Endothelial cell of umbilical vein (primary cell): ENCODE data around the gene CADPS. TPM values are rescaled to one million over a fixed set of nuclear protein-coding genes. Genes with fewer than 3 reads are reported as not detected.

Source experiments
- BruUV-seq: library from RNA; stranded (reverse); fragments of 400-500 nt; replicated peaks from 2 replicates; lab custom pipeline; 2021; lab: Mats Ljungman, UMichigan
- CTCF ChIA-PET: fragments of 300-600, 350-600 bp; sonication (Branson Sonifier 250); formaldehyde crosslinking; loops from one replicate; lab custom pipeline; 2021; ENCODE audit warnings: antibody characterized with exemption, inconsistent platforms; lab: Charles Lee
- POLR2A ChIA-PET: fragments of 300-600, 350-600 bp; sonication (Branson Sonifier 250); formaldehyde crosslinking; loops from one replicate; lab custom pipeline; 2021; ENCODE audit warnings: antibody characterized with exemption, inconsistent platforms; lab: Charles Lee
- DNase-seq: peaks from one replicate; pipeline ENCODE4 v3.0.0-alpha.2; 2011; ENCODE audit warnings: low read depth, low spot score
- FAIRE-seq: peaks from 2 replicates; lab custom pipeline; 2011; peaks lifted over from hg19 to GRCh38; lab: Jason Lieb, UNC
- H2AFZ ChIP-seq: 2 replicates; pipeline ENCODE4 v1.6.0; 2012; ENCODE audit warnings: low read depth, low read length, control low read depth, inconsistent platforms
- H3K27ac ChIP-seq: 2 replicates; pipeline ENCODE4 v1.5.1; 2011; ENCODE audit warnings: low read depth, mild to moderate bottlenecking, control low read depth, low read length, moderate library complexity; ENCODE audit not compliant: insufficient read depth
- H3K27me3 ChIP-seq, 2 experiments: 2 replicates each; pipeline versions ENCODE4 v1.6.0 to v1.6.1; 2011; ENCODE audit warnings: low read length in 2 of 2, mixed read lengths in 1 of 2; ENCODE audit not compliant: control insufficient read depth in 2 of 2, insufficient read depth in 2 of 2
- H3K36me3 ChIP-seq, 2 experiments: 2 replicates in 1 of 2; 3 replicates in 1 of 2; pipeline ENCODE4 v1.5.1; 2011; ENCODE audit warnings: low read length in 2 of 2, mild to moderate bottlenecking in 1 of 2, moderate library complexity in 1 of 2; ENCODE audit not compliant: control insufficient read depth in 2 of 2, insufficient read depth in 2 of 2; ENCODE audit errors: extremely low read depth in 1 of 2
- H3K4me1 ChIP-seq: 3 replicates; pipeline ENCODE4 v1.5.1; 2011; ENCODE audit warnings: mild to moderate bottlenecking, low read length; ENCODE audit not compliant: control insufficient read depth, insufficient read depth; ENCODE audit errors: extremely low read depth
- H3K4me2 ChIP-seq: 2 replicates; pipeline ENCODE4 v1.6.1; 2011; ENCODE audit warnings: low read length, control low read depth, mixed read lengths; ENCODE audit not compliant: insufficient read depth
- H3K4me3 ChIP-seq, 3 experiments: fragments of 200-600 bp in 1 of 3; sonication (generic), shearing (Covaris generic) in 1 of 3; replicated peaks in 1 of 3; 2 replicates each; pipeline ENCODE4 v1.5.1; 2011 to 2016; ENCODE audit warnings: control low read depth in 3 of 3, low read length in 3 of 3, mild to moderate bottlenecking in 2 of 3, inconsistent platforms in 1 of 3, low read depth in 1 of 3, moderate library complexity in 1 of 3; ENCODE audit not compliant: insufficient read depth in 1 of 3
- H3K79me2 ChIP-seq: 2 replicates; pipeline ENCODE4 v1.6.0; 2012; ENCODE audit warnings: low read length, inconsistent platforms; ENCODE audit not compliant: control insufficient read depth, insufficient read depth
- H3K9ac ChIP-seq: replicated peaks from 2 replicates; pipeline ENCODE3; 2011; ENCODE audit warnings: low read length, control low read depth; ENCODE audit not compliant: insufficient read depth; ENCODE audit errors: extremely low read depth
- H3K9me1 ChIP-seq: replicated peaks from 3 replicates; pipeline ENCODE4 v1.6.0; 2011; ENCODE audit warnings: mild to moderate bottlenecking, low read length; ENCODE audit not compliant: control insufficient read depth, insufficient read depth; ENCODE audit errors: extremely low read depth
- H3K9me3 ChIP-seq: replicated peaks from 2 replicates; pipeline ENCODE4 v1.5.1; 2012; ENCODE audit warnings: low read length, inconsistent platforms; ENCODE audit not compliant: control insufficient read depth, insufficient read depth
- H4K20me1 ChIP-seq: replicated peaks from 2 replicates; pipeline ENCODE3; 2011; ENCODE audit warnings: mild to moderate bottlenecking, low read length; ENCODE audit not compliant: control insufficient read depth, insufficient read depth; ENCODE audit errors: extremely low read depth
- EZH2 ChIP-seq: IDR thresholded peaks from 2 replicates; pipeline ENCODE4 v1.6.1; 2012; ENCODE audit warnings: borderline replicate concordance, low read depth, mild to moderate bottlenecking, moderate library complexity, low read length, inconsistent platforms; ENCODE audit not compliant: severe bottlenecking
- FOS ChIP-seq: IDR thresholded peaks from 2 replicates; pipeline ENCODE4 v1.6.1; 2011; ENCODE audit warnings: mild to moderate bottlenecking, low read length, moderate library complexity, borderline replicate concordance; ENCODE audit not compliant: insufficient read depth
- GATA2 ChIP-seq: IDR thresholded peaks from 2 replicates; pipeline ENCODE4 v1.7.0; 2011; ENCODE audit warnings: low read depth, mild to moderate bottlenecking, moderate library complexity, mixed read lengths, low read length; ENCODE audit not compliant: insufficient read length, insufficient read depth
- JUN ChIP-seq: IDR thresholded peaks from 2 replicates; pipeline ENCODE4 v1.6.1; 2011; ENCODE audit warnings: borderline replicate concordance, low read depth; ENCODE audit not compliant: insufficient read length, insufficient read depth
- MYC ChIP-seq: IDR thresholded peaks from one replicate; pipeline ENCODE4 v1.6.1; 2011; ENCODE audit warnings: mild to moderate bottlenecking, low read depth, low read length
- POLR2A ChIP-seq: IDR thresholded peaks from 2 replicates; pipeline ENCODE4 v1.6.1; 2012; ENCODE audit warnings: low read depth, mild to moderate bottlenecking, control low read depth, low read length
- POLR2AphosphoS5 ChIP-seq: IDR thresholded peaks from 2 replicates; pipeline ENCODE4 v1.6.1; 2012; ENCODE audit warnings: low read depth, mild to moderate bottlenecking, control low read depth, low read length, moderate library complexity; ENCODE audit not compliant: insufficient read depth
- dilution Hi-C: fragments of 300-500 bp; cut with MboI; formaldehyde crosslinking; loops from one replicate; pipeline ENCODE4 v1.15.0; 2019; ENCODE audit warnings: low sequenced_read_pairs; ENCODE audit not compliant: extremely low pct_ligation_motif_present
- intact Hi-C: fragments of 100-400 bp; cut with micrococcal nuclease; formaldehyde crosslinking; loops from one replicate; pipeline ENCODE4 v1.10.0; 2022
- polyA plus RNA-seq, 4 experiments: library from polyadenylated mRNA; depleted of rRNA in 3 of 4; stranded (reverse) in 3 of 4; unstranded in 1 of 4; fragments of >200 nt; gene quantifications; 2 replicates each; pipeline versions ENCODE4 v1.2.1 to v1.2.3, GENCODE V29; 2011 to 2012; ENCODE audit warnings: missing spikeins in 1 of 4
- total RNA-seq: library from RNA; stranded (reverse); gene quantifications from 2 replicates; pipeline ENCODE4 v1.2.3, GENCODE V29; 2021
- TF ChIP-seq, protein P1 (sequence below), 2 donors: IDR thresholded peaks; 1 replicate in 1 of 2; 2 replicates in 1 of 2; pipeline ENCODE4 v1.5.1; 2011; ENCODE audit warnings: low read length in 2 of 2, mild to moderate bottlenecking in 2 of 2, moderate library complexity in 2 of 2, control low read depth in 1 of 2, inconsistent platforms in 1 of 2, low read depth in 1 of 2; ENCODE audit not compliant: insufficient read depth in 1 of 2; ENCODE audit errors: extremely low read depth in 1 of 2
- TF ChIP-seq, protein P2 (sequence below): IDR thresholded peaks from 2 replicates; pipeline ENCODE4 v1.6.1; 2011; ENCODE audit not compliant: insufficient read depth, insufficient read length

Gene CADPS
- total and polyA plus RNA-seq, 2 donors (not counting 3 experiments of a cell fraction or from before 2014, with no cell fraction given): not detected

DNA sequence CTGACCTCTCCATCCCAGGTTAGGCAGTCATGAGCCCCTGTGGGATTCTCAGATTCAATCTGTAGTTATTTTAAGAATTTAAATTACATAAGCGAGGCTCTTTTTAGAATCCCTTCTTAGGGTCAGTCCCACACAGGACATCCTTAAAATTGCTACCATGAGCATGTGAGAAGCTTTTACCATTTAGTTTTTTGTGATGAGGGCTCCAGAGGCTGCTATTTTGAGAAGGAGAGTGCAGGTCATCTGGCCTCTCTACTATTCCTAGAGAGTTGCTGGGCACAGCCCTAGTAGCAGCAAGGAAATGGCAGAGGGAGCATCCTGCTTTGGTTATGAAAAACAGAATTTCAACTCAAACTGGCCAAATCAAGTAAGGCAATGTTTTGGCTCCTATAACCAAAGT is 13.6 kb upstream of the CADPS start:
- H3K36me3 ChIP-seq: no peaks in the 10 kb centered on the region
- H3K4me1 ChIP-seq: no peaks in the 10 kb centered on the region
- POLR2A ChIA-PET: no interaction called here
- TF ChIP-seq JUN: no peak
- TF ChIP-seq, protein P1, sequence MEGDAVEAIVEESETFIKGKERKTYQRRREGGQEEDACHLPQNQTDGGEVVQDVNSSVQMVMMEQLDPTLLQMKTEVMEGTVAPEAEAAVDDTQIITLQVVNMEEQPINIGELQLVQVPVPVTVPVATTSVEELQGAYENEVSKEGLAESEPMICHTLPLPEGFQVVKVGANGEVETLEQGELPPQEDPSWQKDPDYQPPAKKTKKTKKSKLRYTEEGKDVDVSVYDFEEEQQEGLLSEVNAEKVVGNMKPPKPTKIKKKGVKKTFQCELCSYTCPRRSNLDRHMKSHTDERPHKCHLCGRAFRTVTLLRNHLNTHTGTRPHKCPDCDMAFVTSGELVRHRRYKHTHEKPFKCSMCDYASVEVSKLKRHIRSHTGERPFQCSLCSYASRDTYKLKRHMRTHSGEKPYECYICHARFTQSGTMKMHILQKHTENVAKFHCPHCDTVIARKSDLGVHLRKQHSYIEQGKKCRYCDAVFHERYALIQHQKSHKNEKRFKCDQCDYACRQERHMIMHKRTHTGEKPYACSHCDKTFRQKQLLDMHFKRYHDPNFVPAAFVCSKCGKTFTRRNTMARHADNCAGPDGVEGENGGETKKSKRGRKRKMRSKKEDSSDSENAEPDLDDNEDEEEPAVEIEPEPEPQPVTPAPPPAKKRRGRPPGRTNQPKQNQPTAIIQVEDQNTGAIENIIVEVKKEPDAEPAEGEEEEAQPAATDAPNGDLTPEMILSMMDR (IDR thresholded peaks at IDR 0.05; ENCODE audit: extremely low read depth in 1 of 2, insufficient read depth in 1 of 2, low read depth in 1 of 2, low read length in 2 of 2): no peak
- no peak for TF ChIP-seq FOS
- TF ChIP-seq POLR2AphosphoS5: no peak
- TF ChIP-seq MYC: no peak
- TF ChIP-seq, protein P2, sequence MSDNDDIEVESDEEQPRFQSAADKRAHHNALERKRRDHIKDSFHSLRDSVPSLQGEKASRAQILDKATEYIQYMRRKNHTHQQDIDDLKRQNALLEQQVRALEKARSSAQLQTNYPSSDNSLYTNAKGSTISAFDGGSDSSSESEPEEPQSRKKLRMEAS: no peak
- no peak for TF ChIP-seq GATA2
- TF ChIP-seq POLR2A: no peak
- TF ChIP-seq EZH2: no peak
- no peaks in the 10 kb centered on the region for H3K9me1 ChIP-seq
- DNase-seq: no peak
- H2AFZ ChIP-seq: no peak overlapping the region
- H3K9ac ChIP-seq: no peak overlapping the region
- H3K27ac ChIP-seq: no peak overlapping the region
- no TSS peak for BruUV-seq
- no peak for FAIRE-seq
- no peak overlapping the region for H3K4me3 ChIP-seq
- H3K27me3 ChIP-seq: no peaks in the 10 kb centered on the region
- no peaks in the 10 kb centered on the region for H4K20me1 ChIP-seq
- CTCF ChIA-PET: no interaction called here
- H3K4me2 ChIP-seq: no peak overlapping the region
- no peaks in the 10 kb centered on the region for H3K9me3 ChIP-seq
- intact Hi-C loops (no loop called here), dilution Hi-C loops (no loop called here)
- H3K79me2 ChIP-seq: no peaks in the 10 kb centered on the region
